GM18861 (cell line): ENCODE measurements around the gene RIIAD1.
"Not testable (repeated sequence)": the region's sequence is repeated elsewhere in the genome, so short reads cannot be mapped to it uniquely, and the experiment has no call there.

Experiments
- ATAC-seq: cut with Tn5 transposase; IDR thresholded peaks from one replicate; pipeline ENCODE4 v1.9.1; 2021; ENCODE audit not compliant: unreplicated experiment

RIIAD1 gene, protein sequence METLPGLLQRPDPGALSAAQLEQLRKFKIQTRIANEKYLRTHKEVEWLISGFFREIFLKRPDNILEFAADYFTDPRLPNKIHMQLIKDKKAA

GRCh38 chr1:151720974-151721787 lies at the start of gene RIIAD1:
RIIAD1 (plus strand) TSS chr1:151721522; CDS start chr1:151721537, 15 bp downstream.
- ATAC-seq, result no peak

DNA sequence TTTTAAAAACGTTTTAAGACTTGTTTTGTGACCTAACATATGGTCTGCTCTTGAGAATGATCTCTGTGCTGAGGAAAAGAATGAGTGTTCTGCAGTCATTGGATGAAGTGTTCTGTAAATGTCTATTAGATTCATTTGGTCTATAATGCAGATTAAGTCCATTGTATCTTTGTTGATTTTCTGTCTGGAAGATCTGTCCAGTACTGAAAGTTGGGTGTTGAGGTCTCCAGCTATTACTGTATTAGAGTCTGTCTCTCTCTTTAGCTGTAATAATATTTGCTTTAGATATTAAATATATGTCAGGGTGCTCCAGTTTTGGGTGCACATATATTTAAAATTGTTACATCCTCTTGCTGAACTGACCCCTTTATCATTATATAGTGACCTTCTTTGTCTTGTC lies 47.9 kb upstream of the RIIAD1 start:
- ATAC-seq, result no peak

DNA sequence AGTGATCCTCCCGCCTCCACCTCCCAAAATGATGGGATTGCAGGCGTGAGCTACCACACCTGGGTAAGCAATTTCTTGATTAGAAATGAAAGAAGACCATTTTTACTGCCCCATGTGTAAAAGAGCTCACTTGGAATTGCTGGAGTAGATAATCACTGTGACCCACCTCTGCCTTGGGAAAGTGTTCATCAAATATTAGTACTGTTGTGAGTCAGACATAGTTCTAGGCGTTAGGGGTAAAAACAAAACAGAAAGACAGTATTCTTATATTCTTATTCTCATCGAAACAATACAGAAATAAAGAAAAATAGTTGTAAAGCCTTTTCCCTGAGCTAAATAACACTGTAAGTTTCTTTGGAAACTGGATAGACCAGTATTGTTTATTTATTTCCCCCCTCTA lies 40.9 kb upstream of the RIIAD1 start:
- ATAC-seq, result no peak

DNA sequence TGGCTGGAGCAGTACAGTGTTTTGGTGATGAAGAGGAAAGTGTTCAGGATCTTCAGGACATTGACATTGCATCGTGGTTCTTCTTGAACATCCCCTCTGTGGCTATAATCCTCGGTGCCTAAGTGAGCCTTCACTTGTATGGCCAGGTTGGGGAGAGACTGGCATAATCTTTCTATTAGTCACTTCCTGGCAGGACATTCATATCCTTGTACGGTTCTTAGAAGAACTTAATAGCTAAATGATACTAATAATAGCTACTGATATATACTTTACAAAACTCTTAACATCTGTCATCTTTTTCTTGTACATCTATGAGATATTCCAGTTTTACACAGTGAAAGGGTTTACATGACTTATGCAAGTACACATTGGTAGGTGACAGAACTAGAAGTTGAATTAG lies 40.5 kb upstream of the RIIAD1 start:
- ATAC-seq, result no peak

- ATAC-seq, result no peak
Observed at GRCh38 chr1:151681923-151682322, 39.4 kb upstream of the RIIAD1 start.

- not testable (repeated sequence) for ATAC-seq
Observed at GRCh38 chr1:151682901-151683300, 38.4 kb upstream of the RIIAD1 start.

DNA sequence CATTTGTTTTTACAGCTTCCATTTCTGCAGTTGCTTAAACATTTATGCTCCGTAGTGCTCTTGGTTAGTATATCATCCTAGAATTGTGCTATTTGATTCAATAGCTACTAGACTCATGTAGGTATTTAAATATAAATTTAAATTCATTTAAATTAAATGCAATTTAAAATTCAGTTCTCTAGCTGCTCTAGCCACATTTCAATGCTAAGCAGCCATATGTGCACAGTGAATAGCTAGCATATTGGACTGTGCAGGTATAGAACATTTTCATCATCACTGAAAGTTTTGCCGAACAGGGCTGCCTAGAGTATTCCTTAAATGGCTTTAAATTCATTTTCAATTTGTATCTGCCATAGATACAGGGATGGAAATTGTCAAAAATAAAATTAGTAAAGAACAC lies 37.2 kb upstream of the RIIAD1 start:
- ATAC-seq, result no peak

DNA sequence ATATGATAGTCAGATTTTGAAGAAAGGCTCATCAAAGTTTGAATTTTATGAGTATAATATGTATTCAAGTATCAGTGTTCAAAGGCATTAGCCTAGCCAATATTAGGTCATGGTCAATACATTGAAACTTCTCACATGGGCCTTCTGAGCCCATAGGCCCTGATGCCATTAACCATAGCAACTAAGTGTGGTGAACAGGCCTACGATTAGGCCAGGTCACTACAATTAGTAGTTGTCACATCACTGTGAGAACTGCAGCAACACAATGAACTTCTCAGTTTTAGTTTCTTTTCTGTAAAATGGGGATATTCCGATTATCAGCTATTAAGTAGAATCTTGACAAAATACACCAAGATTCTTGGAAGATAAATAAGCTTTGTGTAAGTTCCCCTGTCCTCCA lies 34.8 kb upstream of the RIIAD1 start:
- no peak for ATAC-seq

DNA sequence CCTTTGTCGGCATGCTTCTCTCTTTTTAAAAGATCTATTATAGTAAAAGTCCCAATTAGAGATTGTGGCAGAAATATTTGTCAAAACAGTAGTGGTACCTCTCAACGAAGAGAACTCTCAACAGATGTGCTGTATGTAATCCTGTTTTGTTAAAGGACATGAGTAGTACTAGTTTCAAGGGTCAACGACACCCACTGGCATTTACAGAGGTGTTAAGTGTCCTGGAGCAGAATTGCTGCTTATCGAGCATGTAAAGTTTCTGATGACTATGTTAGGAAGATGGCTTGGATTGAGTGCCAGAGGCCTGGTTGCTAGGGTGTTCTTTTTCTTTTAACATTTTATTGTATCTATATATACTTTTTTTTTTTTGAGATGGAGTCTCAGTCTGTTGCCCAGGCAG lies 31.8 kb upstream of the RIIAD1 start:
- no peak for ATAC-seq

DNA sequence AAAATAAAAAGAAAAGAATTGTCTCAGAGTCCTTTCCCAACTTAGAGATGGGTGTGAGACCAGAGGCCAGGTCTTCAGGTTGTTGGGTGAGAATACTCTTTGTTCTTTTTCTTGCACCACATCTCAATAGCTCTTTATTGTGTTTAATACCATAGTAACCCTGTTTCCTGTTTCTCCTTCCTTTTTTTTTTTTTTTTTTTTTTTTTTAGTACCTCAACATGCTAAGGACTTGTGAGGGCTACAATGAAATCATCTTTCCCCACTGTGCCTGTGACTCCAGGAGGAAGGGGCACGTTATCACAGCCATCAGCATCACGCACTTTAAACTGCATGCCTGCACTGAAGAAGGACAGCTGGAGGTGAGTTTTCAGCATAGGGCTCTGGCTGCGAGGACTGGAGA lies 29.1 kb upstream of the RIIAD1 start:
- no peak for ATAC-seq

DNA sequence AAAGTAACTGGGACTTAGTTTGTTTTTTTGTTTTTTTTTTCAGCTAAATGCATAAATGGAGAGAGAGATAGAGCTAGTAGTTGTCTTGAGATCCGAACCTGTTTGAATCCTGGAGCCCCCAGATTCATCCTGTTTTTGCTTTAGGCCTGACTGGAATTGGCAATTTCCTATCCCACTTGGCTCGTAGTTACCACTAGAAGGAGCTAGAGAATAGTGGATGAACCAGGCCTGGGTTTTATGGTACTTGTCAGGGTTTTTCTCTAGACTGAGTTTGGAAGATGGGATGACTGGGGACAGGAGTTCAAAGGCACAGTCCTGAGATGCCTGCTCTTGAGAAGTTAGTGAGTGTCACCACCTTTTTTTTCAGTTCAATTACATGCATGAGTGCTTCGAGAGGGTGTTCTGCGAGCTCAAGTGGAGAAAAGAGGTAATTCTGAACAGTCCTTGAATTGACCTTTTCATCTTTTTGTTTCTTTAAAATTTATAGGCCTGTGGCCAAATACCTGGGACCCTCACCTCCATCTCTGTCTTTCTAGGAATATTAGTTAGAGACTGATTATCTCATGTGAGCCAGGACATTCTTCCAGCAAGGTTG lies 28.2 kb upstream of the RIIAD1 start:
- ATAC-seq, result no peak

- ATAC-seq, result no peak
Observed at GRCh38 chr1:151701515-151701914, 19.8 kb upstream of the RIIAD1 start.

GRCh38 chr1:151702936-151703335 lies 18.4 kb upstream of the RIIAD1 start:
- no peak for ATAC-seq

GRCh38 chr1:151703813-151704212 lies 17.5 kb upstream of the RIIAD1 start:
- no peak for ATAC-seq

GRCh38 chr1:151704246-151704645 lies 17.1 kb upstream of the RIIAD1 start:
- ATAC-seq, result no peak

DNA sequence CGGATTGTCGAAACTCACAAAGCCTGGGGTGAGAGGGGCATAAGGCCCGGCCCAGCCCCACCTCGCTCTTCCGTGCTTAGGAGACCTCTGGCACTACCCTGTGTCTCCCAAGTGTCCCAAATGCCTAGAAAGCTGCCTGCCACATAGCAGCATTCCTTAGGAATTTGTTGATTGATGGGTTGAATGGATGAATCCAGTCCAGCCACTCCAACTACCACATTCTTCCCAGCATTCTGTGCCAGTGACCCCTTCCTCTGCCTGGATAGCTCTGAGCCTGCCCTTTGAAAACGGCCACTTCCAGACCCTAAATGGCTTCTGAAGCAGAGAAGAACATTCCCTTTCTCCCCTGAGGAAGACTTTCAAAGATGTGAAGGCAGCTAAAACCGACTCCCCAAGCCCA lies 16.2 kb upstream of the RIIAD1 start:
- ATAC-seq, result no peak

- no peak for ATAC-seq
Observed at GRCh38 chr1:151705753-151706463, 15.4 kb upstream of the RIIAD1 start.

GRCh38 chr1:151706464-151707415 lies 14.6 kb upstream of the RIIAD1 start:
- ATAC-seq, result no peak

DNA sequence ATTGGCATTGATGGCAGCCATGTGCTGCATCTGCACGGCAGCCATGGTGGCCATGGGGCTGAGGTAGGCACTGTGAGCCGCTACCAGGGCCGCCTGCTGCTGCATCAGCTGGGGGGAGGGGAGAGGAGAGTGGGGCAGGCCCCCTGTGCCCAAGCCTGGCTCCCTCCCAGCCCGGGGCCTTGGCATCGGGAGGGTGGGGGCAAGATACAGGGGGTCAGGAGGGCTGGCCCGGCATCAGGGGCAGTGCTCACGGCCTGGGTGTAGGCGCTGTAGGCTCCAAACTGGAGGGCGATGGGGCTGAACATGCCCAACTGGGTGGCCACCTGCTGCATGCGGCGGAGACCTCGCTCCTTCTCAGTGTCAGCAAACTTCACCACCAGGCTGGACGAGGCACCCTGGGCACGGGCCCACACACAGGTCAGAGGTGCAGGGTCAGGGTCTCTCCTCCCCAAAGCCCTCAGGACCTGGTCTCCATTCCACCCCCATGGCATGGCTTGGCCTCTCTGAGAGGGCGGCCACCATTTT lies 13.7 kb upstream of the RIIAD1 start:
- no peak for ATAC-seq

DNA sequence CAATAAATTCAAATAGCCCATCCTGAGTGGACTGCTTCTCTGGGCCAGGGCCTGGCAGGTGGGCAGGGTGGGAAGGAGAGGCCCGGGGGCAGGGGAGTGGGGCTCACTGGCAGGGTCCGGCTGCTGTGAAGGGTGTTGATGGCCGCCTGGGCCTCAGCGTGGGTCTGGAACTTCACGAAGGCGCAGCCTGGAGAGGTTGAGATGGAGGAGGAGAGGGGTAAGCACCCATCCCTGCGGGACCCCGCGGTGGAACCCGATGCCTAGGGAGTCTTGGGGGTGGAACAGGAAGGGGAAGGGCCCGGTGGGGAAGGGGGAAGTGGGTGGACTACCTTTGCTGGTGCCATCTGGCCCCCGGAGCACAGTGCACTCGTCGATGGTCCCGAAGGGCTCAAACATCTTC lies 12.4 kb upstream of the RIIAD1 start:
- ATAC-seq, result no peak
